ENCODE measurements around the gene FAM162B. TPM values are rescaled to one million over a fixed set of nuclear protein-coding genes. Genes with fewer than 3 reads are reported as not detected.
"Not testable (repeated sequence)": the region's sequence is repeated elsewhere in the genome, so short reads cannot be mapped to it uniquely, and the experiment has no call there.

The FAM162B gene
- total RNA-seq, 2 donors from 2014 or later: not detected

DNA sequence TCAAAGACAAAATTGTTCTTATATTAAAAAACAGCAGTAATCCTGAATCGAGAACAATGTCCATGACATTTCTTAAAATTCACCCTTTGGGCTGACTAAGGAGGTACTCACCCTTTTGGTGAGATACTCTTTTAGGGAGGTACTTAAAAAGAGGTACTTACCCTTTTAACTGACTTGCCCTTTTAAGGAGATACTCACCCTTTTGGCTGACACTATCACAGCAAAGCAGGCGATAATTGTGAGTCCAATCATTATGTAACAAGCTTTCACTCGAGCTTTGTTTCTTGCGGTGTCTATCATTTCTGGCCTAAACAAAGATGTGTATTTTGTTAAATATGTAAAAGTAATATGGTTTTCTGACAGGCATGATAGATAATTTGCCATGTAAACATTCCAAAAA, 3.7 kb downstream of the FAM162B start:
- no peaks in the 10 kb centered on the region for H3K9me3 Mint-ChIP-seq
- DNase-seq (ENCODE audit: low spot score in 2 of 2) (no peak), ATAC-seq (peak in 1 of 2 donors; percentile 33)
- H3K27ac Mint-ChIP-seq: no peak overlapping the region
- H3K36me3 Mint-ChIP-seq: peaks cover 8 to 12% of the 10 kb centered on the region in 2 donors

GRCh38 chr6:116745176-116745575, 20.3 kb downstream of the FAM162B start:
- DNase-seq (ENCODE audit: low spot score in 2 of 2) (no peak), ATAC-seq (no peak)
- Mint-ChIP-seq H3K27ac (no peak overlapping the region), H3K9me3 (peaks cover 8 to 12% of the 10 kb centered on the region in 2 donors), H3K36me3 (peaks cover 0 to 10% of the 10 kb centered on the region in 2 donors)

DNA sequence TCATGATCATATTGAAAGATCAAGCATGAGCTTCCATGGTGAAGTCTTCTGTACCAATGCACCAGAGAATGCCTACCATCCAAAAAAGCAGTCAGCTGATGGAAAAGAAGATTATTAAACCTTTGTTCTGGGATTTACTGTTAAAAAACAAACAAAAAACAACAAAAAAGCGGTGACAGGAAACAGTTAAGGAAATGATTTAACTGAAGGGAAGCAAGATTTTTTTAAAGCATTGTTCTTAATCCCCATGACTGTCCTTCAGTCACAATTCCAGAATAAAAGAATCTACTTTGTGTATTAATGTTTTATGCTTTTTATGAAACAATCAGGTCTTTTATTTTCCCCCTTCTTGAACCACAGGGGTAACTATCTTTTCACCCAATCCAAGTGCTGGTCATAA, 23.9 kb downstream of the FAM162B start:
- peaks cover 16 to 29% of the 10 kb centered on the region in 2 donors for H3K36me3 Mint-ChIP-seq
- peaks cover 21 to 26% of the 10 kb centered on the region in 2 donors for H3K9me3 Mint-ChIP-seq
- DNase-seq (ENCODE audit: low spot score in 2 of 2) (no peak), ATAC-seq (no peak)
- no peak overlapping the region for H3K27ac Mint-ChIP-seq

GRCh38 chr6:116740486-116740885, 25.0 kb downstream of the FAM162B start:
- ATAC-seq; DNase-seq (ENCODE audit: low spot score in 2 of 2); H3K27ac Mint-ChIP-seq: not testable (repeated sequence)
- peaks cover 27 to 33% of the 10 kb centered on the region in 2 donors for H3K9me3 Mint-ChIP-seq
- peaks cover 17 to 38% of the 10 kb centered on the region in 2 donors for H3K36me3 Mint-ChIP-seq

- no peak for ATAC-seq
- DNase-seq (ENCODE audit: low spot score in 2 of 2): no peak
- peaks cover 20 to 24% of the 10 kb centered on the region in 2 donors for H3K9me3 Mint-ChIP-seq
- peaks cover 29 to 30% of the 10 kb centered on the region in 2 donors for H3K36me3 Mint-ChIP-seq
- no peak overlapping the region for H3K27ac Mint-ChIP-seq
Measured at GRCh38 chr6:116737004-116737403, 28.5 kb downstream of the FAM162B start.

DNA sequence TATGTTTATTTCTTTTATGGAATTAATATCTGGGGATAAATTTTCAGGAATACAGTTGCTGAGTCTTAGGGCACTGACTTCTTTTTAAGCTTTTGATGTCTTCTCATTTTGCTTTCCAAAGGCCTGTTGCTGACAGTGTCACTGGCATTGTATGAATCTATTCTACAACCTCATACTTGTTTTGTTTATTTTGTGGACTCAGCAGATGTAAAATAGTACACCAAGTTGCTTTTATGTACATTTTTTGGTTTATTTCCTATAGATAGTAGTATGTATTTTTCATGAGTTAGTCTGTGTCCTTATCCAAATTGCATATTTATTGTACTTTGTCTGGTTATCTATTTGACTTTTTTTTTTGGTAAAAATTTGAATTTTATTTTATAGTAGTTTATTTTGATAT, 35.0 kb downstream of the FAM162B start:
- ATAC-seq: no peak
- H3K27ac Mint-ChIP-seq: no peak overlapping the region
- H3K9me3 Mint-ChIP-seq: peaks cover 0 to 4% of the 10 kb centered on the region in 2 donors
- H3K36me3 Mint-ChIP-seq: peaks cover 5 to 39% of the 10 kb centered on the region in 2 donors
- no peak for DNase-seq (ENCODE audit: low spot score in 2 of 2)

DNA sequence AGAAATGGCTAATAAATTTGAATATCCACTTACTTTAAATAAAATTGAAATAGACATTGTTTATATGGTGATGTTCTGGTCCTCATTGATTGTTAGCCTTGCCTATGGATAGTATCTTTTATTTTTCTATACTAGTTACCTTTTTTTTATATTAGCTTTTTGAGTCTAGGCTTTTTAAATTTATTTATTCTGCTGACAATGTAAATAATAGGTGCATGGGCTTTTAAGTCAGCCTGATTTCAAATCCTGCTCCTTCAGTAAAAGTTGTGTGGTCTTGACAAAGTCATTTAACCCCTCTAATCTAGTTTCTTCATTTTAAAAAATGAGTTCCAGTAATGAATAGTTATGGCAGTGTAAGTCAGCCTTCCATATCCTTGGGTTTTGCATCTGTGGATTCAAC, 38.6 kb downstream of the FAM162B start:
- DNase-seq (ENCODE audit: low spot score in 2 of 2): no peak
- no peak for ATAC-seq
- peaks cover 5 to 49% of the 10 kb centered on the region in 2 donors for H3K36me3 Mint-ChIP-seq

DNA sequence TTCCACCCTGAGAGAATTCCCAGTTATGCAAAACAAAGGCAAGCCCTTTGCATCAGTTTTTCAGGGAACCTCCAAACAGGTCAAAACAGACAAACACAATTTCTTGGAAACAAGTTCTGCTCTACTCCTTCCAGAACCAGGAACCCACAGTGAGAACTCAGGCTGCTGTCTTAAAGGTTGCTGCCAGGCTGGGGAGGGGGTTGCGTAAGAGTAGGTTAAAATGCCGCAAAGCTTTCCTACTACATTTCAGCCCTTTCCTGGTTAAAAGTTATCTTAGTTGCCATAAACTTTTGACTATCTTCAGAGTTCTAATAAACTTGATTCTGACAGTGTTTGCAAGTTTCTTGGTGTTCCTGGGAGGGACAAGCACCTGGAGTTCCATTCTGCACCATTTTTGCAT, 50.8 kb downstream of the FAM162B start:
- peak overlapping the region in 1 of 2 donors; percentile 15 for H3K27ac Mint-ChIP-seq
- peaks cover 9 to 26% of the 10 kb centered on the region in 2 donors for H3K36me3 Mint-ChIP-seq
- H3K9me3 Mint-ChIP-seq: no peaks in the 10 kb centered on the region
- ATAC-seq (no peak), DNase-seq (ENCODE audit: low spot score in 2 of 2) (no peak)

More for the DNA sequence above, 38.6 kb downstream of the FAM162B start:
- Mint-ChIP-seq H3K9me3 (no peaks in the 10 kb centered on the region), H3K27ac (no peak overlapping the region)

DNA sequence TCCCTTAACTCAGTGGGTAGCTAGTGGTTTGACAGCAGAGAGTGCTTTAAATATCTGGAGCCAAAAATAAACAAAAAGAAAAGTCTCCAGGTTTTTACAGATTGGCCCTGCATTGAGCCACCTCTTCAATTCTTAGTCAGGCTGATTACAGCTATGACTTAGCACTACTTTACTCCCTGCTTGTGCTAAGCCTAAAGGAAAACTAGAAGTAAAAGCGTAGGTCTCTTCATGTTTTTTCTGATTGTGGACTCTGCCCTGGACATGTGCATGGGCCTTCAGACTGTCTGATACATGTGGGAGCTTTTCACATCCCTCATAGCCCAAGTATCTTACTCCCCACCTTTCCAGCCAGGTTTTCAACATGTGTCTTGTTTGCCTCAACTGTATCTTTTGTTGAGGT, 51.2 kb downstream of the FAM162B start:
- no peaks in the 10 kb centered on the region for H3K9me3 Mint-ChIP-seq
- DNase-seq (ENCODE audit: low spot score in 2 of 2) (no peak), ATAC-seq (no peak)
- peaks cover 9 to 24% of the 10 kb centered on the region in 2 donors for H3K36me3 Mint-ChIP-seq
- H3K27ac Mint-ChIP-seq: peak overlapping the region in 1 of 2 donors; percentile 15

DNA sequence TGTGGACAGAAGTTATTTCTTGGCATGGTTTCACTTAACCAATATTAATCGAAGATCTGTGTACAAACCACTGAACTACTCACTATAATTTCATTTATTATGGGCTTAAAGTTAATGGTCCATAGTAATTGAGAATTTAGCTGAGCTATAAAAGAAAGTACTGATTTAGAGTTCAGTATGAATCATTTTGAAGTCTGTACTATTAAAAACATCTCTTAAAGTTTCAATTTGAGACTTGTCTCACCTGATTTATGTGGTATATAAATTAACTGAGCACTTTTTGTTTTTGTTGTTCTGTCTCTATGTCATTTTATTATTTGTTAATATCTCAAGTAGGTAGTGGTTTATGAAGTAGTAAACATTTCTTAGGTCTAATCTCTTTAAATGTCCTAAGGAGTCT, 59.6 kb downstream of the FAM162B start:
- ATAC-seq: no peak
- DNase-seq (ENCODE audit: low spot score in 2 of 2): no peak
- Mint-ChIP-seq H3K27ac (no peak overlapping the region), H3K9me3 (no peaks in the 10 kb centered on the region), H3K36me3 (peaks cover 5 to 6% of the 10 kb centered on the region in 2 donors)

- H3K9me3 Mint-ChIP-seq; ATAC-seq; DNase-seq (ENCODE audit: low spot score in 2 of 2); H3K27ac Mint-ChIP-seq: not testable (repeated sequence)
- H3K36me3 Mint-ChIP-seq: peaks cover 10 to 15% of the 10 kb centered on the region in 2 donors
Measured at GRCh38 chr6:116703888-116704287, 61.6 kb downstream of the FAM162B start.

Other genes starting within 250 kb of the FAM162B start
- gene TRAPPC3L, start 220.0 kb downstream of the FAM162B start, total RNA-seq: not detected
- gene CALHM4, start 212.0 kb downstream of the FAM162B start, total RNA-seq: not detected
- 10 to 100 TPM; 18.0 to 33.7 TPM for gene RWDD1, start 194.2 kb downstream of the FAM162B start, total RNA-seq
- under 1 TPM in 1 of 2 donors, not detected in 1; 0.12 TPM for gene RSPH4A, start 149.2 kb downstream of the FAM162B start, total RNA-seq
- gene ZUP1, start 97.0 kb downstream of the FAM162B start, total RNA-seq: 10 to 100 TPM; 22.8 to 35.6 TPM
- 1 to 10 TPM; 7.8 to 8.7 TPM for gene KPNA5, start 84.5 kb downstream of the FAM162B start, total RNA-seq
- not detected for gene GPRC6A, start 63.4 kb upstream of the FAM162B start, total RNA-seq
- not detected for gene RFX6, start 111.5 kb upstream of the FAM162B start, total RNA-seq

Measured in activated naive CD4-positive, alpha-beta T cell treated with anti-CD3 and anti-CD28 coated beads, Interleukin-2, amount 50 U/mL, for 72 hours (primary cell).